Suprapubic skin (tissue), 3 donors: ENCODE measurements around the gene PABPN1.

ENCODE experiments used
- EP300 ChIP-seq: sonication (generic); formaldehyde crosslinking; IDR thresholded peaks from one replicate; pipeline ENCODE4 v1.6.1; 2017; ENCODE audit warnings: antibody characterized with exemption
- POLR2A ChIP-seq, 2 donors: fragments of 450-650 bp; IDR thresholded peaks; one replicate each; pipeline ENCODE4 v1.6.1; 2017; ENCODE audit warnings: antibody characterized with exemption in 2 of 2, mild to moderate bottlenecking in 2 of 2, moderate library complexity in 2 of 2
- TF ChIP-seq, protein P1 (sequence below), 2 donors: fragments of 200-600 bp in 1 of 2; fragments of 450-650 bp in 1 of 2; sonication (generic) in 1 of 2; IDR thresholded peaks; one replicate each; pipeline ENCODE4 v1.5.1; 2016 to 2019; ENCODE audit warnings: antibody characterized with exemption in 2 of 2, mild to moderate bottlenecking in 1 of 2, moderate library complexity in 1 of 2

GRCh38 chr14:23319746-23320583 lies 1.3 kb upstream of the PABPN1 start:
- TF ChIP-seq, protein P1, sequence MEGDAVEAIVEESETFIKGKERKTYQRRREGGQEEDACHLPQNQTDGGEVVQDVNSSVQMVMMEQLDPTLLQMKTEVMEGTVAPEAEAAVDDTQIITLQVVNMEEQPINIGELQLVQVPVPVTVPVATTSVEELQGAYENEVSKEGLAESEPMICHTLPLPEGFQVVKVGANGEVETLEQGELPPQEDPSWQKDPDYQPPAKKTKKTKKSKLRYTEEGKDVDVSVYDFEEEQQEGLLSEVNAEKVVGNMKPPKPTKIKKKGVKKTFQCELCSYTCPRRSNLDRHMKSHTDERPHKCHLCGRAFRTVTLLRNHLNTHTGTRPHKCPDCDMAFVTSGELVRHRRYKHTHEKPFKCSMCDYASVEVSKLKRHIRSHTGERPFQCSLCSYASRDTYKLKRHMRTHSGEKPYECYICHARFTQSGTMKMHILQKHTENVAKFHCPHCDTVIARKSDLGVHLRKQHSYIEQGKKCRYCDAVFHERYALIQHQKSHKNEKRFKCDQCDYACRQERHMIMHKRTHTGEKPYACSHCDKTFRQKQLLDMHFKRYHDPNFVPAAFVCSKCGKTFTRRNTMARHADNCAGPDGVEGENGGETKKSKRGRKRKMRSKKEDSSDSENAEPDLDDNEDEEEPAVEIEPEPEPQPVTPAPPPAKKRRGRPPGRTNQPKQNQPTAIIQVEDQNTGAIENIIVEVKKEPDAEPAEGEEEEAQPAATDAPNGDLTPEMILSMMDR (IDR thresholded peaks at IDR 0.05), result no peak
- no peak for TF ChIP-seq EP300
- no peak for TF ChIP-seq POLR2A (IDR thresholded peaks at IDR 0.05)
